Measurements from ENCODE around the gene PHAF1.

GRCh38 chr16:67164599-67165061 lies 54.9 kb downstream of the PHAF1 start, which contains the start of gene HSF4:
- no peak for TF ChIP-seq POLR2A (IDR thresholded peaks at IDR 0.05)
- no peak for TF ChIP-seq CTCF (IDR thresholded peaks at IDR 0.05 in 8 of 11, conservative IDR thresholded peaks at IDR 0.05 in 3 of 11)
- TF ChIP-seq POLR2AphosphoS5 (IDR thresholded peaks at IDR 0.05): peak; percentile 23 to 60 (median 48)
